Stimulated activated effector memory CD8-positive, alpha-beta T cell treated with anti-CD3 and anti-CD28 coated beads, Interleukin-12 subunit alpha, Interleukin-12 subunit beta, amount 100 ng/mL, for 72 hours (primary cell): ENCODE data around the gene TUFT1.

ENCODE experiments used
- ATAC-seq: fragments of 150-1000 bp; cut with Tn5 transposase; 2 replicates; pipeline ENCODE4 v1.10.0; 2021
- DNase-seq, 2 donors: peaks; one replicate each; pipeline ENCODE4 v3.0.0; 2021 to 2022; ENCODE audit warnings: low spot score in 2 of 2
- H3K27ac Mint-ChIP-seq: one replicate; pipeline ENCODE4 v1.8.0; 2022; ENCODE audit warnings: mild to moderate bottlenecking, mixed read lengths
- H3K36me3 Mint-ChIP-seq: one replicate; pipeline ENCODE4 v1.8.0; 2022; ENCODE audit warnings: mild to moderate bottlenecking, mixed read lengths
- H3K4me1 Mint-ChIP-seq: one replicate; pipeline ENCODE4 v1.8.0; 2022; ENCODE audit warnings: mixed read lengths
- H3K4me3 Mint-ChIP-seq: one replicate; pipeline ENCODE4 v1.8.0; 2022; ENCODE audit warnings: mild to moderate bottlenecking, mixed read lengths
- H3K9me3 Mint-ChIP-seq: one replicate; pipeline ENCODE4 v1.8.0; 2022; ENCODE audit warnings: mixed read lengths

The TUFT1 gene

GRCh38 chr1:151624783-151625182, 84.7 kb downstream of the TUFT1 start:
- Mint-ChIP-seq H3K27ac (no peak overlapping the region), H3K4me3 (no peak overlapping the region), H3K9me3 (no peaks in the 10 kb centered on the region), H3K36me3 (peaks cover 15% of the 10 kb centered on the region), H3K4me1 (peaks cover 20% of the 10 kb centered on the region)
- no peak for ATAC-seq
- no peak for DNase-seq

- Mint-ChIP-seq H3K4me1 (peaks cover 2% of the 10 kb centered on the region), H3K27ac (no peak overlapping the region), H3K4me3 (no peak overlapping the region), H3K9me3 (no peaks in the 10 kb centered on the region), H3K36me3 (peaks cover 15% of the 10 kb centered on the region)
- no peak for ATAC-seq
- no peak for DNase-seq
These were observed 86.7 kb downstream of the TUFT1 start for GRCh38 chr1:151626740-151627334.

GRCh38 chr1:151629278-151629677, 89.2 kb downstream of the TUFT1 start:
- Mint-ChIP-seq H3K4me1 (no peaks in the 10 kb centered on the region), H3K4me3 (no peak overlapping the region), H3K27ac (no peak overlapping the region), H3K36me3 (peaks cover 15% of the 10 kb centered on the region), H3K9me3 (no peaks in the 10 kb centered on the region)
- no peak for DNase-seq
- no peak for ATAC-seq
